GM21367 (cell line): Measurements from ENCODE around the gene OR6C70.

Experiments used
- ATAC-seq: cut with Tn5 transposase; IDR thresholded peaks from one replicate; pipeline ENCODE4 v1.9.1; 2021; ENCODE audit not compliant: unreplicated experiment

OR6C70 gene

DNA sequence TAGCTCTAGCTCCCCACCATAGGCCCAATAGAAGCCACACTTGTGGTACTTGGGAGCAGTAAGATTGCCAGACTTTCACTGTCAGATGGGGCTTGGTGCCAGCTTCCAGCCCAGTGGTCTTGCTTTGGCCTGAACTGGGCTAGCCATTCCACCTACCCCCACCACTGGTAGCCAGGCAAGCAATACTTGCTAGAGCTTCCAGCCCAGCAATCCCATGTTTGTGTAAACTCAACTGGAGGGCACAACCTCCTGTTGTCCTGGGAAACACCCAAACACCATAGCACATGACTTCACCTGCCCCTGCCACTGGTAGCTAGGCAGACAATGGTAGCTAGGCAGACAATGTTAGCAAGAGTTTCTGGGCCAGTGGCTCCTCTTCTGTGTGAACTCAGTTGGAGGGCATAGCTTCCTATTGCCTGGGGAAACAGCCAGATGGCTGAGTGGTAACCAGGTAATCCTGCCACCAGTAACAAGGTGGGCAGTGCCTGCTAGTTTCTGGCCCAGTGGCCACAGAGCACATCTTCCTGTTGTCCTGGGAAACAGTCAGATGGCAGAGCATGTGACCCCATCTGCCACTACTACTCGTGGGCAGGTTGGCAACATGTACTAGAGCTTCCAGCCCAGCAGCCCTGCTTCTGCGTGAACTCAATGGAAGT is 49.5 kb downstream of the OR6C70 start:
- ATAC-seq = no peak
